Stimulated activated CD8-positive, alpha-beta memory T cell treated with anti-CD3 and anti-CD28 coated beads, Interleukin-12 subunit alpha, Interleukin-12 subunit beta, amount 100 ng/mL, for 4 hours (primary cell): ENCODE data around the gene NUDT16L1.

Experiments used
- DNase-seq: peaks from one replicate; pipeline ENCODE4 v3.0.0-alpha.2; 2020; ENCODE audit warnings: low read depth

Gene NUDT16L1

DNA sequence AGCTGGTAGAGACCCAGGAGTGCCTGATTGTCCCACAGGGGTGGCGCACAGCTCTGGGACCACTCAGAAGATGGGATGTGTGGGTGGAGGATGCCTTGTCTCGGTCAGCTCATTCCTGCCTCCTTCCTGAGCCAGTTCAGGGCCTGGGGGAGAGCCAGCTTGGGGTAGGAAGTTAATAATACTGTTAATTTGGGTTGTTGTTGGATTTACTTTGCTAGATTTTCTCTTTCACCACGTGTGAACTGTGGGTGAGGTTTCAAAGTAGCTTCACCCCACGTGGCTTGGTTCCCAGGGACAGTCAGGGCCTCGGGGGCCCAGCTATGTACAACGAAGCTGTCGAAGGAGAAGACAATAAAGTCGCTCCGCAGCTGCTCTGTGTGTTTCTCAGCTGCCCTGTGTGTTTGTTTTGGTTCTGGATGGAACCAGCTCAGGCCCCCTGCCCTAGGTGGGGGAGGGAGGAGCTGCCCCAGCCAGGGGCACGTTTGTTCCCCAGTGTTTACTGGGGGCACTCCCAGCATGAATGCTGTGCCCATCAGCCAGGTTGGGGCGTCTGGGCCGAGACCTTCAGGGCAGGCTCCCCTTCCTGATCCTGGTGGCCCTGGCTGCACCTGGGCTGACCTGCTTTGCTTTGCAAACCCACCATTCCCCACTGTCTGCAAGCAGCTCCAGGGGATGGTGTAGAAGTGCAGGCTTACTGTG lies 2.3 kb downstream of the NUDT16L1 start:
- DNase-seq, result no peak

DNA sequence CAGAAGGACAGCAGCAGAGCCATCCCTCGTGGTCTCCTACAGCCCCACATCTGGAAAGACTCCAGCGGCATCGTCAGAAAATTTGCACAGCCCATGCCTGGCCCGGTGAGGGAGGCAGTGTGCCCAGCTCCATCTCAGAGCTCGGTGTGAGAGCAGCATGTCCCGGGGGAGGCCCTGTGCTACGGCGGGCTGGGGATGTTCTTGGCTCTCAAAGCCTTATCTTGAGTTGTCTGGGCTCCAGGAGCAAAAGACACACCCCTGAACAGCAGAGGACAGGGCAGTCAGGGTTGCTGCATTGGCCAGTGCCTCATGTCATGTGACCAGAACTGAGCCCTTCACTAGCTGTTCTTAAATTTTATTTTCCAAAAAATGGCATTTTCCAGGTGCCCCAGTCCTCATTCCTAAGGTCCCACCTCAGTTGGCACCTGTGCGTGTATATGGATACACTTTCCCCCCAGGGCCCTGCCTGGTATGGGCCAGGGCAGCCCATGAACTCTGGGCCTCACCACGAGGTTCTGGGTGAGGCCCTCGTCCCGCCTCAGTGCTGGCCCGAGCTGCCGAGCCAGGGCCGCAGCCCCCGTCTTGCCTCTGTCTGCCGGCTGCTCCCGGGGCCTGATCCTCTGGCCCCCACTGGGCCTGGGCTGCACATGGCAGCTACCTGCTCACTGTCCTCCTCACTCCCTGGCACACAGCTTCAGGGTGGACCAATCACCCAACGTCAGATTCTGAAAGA lies 3.0 kb downstream of the NUDT16L1 start:
- DNase-seq, result no peak

GRCh38 chr16:4696905-4697847 lies 3.8 kb downstream of the NUDT16L1 start:
- DNase-seq, result no peak

- no peak for DNase-seq
Observed at GRCh38 chr16:4697848-4698291, 4.5 kb downstream of the NUDT16L1 start.

DNA sequence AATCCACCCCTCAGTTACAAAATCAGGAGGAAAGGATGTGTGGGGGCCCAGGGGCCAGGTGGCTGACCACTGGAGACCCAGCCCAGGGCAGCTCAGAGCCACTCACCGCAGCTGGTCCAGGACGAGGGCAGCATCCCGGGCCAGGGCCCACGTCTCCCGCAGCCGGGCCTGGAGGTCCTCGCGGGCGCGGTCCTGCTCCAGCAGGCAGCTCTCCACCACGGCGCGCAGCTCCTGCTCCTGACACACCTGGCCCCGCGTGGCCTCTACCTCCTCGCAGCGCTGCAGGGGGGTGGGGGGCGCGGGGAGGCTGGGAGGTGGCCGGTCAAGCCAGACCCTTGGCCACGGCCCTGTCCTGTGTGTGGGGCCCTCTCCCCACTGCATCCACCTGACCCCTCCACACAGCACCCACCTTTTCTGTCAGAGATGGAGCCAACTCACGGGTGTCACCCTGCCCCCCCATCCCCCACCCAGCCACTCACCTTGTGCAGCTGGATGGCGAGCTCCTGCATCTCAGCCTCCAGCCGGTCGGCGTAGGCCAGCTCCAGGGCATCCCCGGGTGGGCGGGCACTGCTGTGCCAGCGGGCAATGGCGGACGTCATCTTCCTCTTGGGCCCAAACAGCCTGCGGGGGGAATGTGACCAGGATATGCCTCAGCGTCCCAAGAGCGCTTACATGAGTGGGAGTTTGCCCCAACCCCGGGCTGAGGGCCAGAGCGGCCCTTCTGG lies 5.1 kb downstream of the NUDT16L1 start:
- no peak for DNase-seq

GRCh38 chr16:4699046-4699556 lies 5.7 kb downstream of the NUDT16L1 start:
- no peak for DNase-seq

DNA sequence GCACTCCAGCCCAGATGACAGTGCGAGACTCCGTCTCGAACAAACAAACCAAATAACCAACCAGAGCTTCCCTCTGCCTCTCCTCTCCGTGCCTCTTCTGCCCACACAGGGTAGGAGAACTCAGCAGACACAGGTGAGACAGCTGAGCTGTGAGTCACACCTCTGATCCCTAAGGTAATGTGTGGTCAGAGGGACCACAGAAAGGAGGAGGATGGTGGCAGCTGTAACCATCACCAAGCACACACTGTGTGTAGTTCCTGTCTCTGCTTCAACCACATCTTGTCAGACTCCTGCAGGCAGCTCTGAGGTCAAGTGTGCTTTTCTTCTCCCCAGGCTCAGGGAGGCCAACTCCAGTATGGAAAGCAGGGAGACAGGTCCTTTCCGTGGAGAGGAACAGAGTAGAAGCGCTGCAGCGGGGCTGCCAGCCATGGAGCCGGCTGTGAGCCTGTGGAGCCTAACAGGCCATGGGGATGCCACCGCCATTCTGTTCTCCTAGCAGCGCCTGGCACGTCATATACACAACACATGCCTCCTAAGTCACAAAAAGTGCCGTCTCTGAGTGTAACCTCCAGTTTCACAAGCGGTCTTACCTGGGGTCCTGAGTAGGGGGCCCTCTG lies 7.1 kb downstream of the NUDT16L1 start:
- no peak for DNase-seq

DNA sequence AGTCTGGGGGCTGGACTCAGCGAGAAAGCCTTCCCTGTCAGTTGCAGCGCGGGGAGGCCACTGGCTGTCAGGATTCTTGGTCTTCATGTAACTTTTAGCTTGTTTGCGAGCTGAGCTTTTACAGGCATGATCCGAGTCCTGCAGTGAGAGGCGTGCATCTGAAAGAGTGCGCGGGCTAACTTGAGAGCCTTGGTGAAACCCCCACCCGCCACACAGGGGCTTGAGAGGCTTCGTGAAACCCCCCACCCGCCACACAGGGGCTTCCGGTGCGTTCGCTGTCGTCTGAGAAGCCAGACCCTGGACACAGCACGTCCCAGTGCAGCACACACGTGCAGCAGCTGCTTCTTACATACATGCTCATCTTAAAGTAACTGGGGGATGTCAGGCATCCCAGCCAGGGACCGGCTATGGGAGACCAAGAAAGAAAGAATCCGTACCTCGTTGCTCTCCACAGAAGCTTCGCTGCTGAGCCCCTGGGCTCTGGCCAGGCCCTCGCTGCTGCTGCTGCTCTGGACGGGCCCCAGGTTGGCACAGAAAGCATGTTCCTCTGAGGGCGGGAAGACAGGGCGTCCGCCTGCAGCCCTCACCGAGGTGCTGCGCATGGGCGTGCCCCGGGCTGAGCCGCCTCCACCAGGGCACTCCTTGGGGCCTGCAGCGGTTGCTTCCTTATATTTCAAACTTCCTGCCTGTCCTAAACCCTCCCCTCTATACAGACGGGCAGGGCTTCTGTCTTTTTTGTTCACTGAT lies 7.8 kb downstream of the NUDT16L1 start:
- no peak for DNase-seq

GRCh38 chr16:4701791-4702465 lies 8.6 kb downstream of the NUDT16L1 start:
- no peak for DNase-seq

GRCh38 chr16:4702466-4702808 lies 9.1 kb downstream of the NUDT16L1 start:
- DNase-seq, result no peak

DNA sequence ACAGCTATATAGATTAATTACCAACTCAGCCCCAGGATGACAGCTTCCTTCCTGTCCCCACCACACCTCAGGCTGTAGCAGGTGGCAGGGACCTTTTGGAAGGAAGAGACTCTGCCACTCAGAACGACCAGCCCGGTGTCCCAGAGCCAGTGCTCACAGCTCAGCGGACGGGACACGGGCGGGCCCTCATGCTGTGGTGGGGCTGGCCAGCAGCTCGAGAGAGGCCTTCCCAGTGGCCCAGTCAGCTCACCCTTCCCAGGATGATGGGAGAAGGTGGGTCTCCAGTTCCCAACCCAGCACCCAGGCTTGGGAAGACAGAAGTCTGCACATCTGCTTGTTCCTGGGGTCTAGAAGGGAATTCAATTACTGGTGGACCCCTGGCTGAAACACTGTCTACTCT lies 10.5 kb downstream of the NUDT16L1 start:
- DNase-seq, result no peak

- DNase-seq, result no peak
Observed at GRCh38 chr16:4704491-4704890, 11.1 kb downstream of the NUDT16L1 start.

- DNase-seq, result no peak
Observed at GRCh38 chr16:4704913-4705312, 11.6 kb downstream of the NUDT16L1 start.

GRCh38 chr16:4706871-4707270 lies 13.5 kb downstream of the NUDT16L1 start:
- DNase-seq, result no peak

- DNase-seq, result no peak
Observed at GRCh38 chr16:4709481-4709880, 16.1 kb downstream of the NUDT16L1 start.

DNA sequence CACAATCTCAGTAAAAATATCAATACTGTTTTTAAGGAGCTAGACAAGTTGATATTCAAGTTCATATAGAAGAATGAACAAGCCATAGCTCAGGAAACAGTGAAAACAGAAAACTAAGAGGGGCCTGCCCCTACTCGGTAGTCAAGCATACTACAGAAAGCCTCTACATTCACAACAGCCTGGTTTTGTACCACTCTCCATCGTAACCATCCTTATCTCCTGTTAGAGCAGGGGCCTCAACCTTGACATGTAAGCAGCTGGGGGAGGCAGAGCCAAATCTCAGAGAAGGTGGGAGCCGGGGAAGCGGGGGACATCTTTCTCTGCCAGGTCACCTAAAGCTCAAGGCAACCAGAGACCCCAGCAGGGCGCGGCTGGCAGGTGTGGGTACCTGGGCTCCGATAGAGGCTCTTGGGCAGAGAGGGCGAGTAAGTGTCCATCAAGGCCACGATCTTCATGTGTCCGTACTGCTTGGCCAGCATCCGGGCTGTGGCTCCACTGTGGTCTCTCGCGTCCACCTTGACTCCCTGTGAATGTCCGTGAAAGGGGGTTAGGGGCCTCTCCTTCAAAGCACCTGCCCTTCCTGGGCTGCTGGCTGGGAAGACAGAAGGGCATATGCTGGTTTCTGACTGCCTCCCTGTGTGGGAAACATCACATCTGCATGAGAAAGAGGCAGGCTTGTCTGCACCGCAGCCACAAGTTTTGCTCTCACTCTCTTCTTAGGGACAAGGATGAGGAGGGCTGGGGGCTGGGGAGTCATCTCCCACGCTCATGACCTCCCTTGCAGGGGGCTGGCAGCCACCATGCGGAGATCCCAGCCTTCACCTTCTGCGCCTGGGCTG lies 20.5 kb downstream of the NUDT16L1 start:
- DNase-seq, result no peak

GRCh38 chr16:4714996-4715395 lies 21.6 kb downstream of the NUDT16L1 start:
- no peak for DNase-seq

DNA sequence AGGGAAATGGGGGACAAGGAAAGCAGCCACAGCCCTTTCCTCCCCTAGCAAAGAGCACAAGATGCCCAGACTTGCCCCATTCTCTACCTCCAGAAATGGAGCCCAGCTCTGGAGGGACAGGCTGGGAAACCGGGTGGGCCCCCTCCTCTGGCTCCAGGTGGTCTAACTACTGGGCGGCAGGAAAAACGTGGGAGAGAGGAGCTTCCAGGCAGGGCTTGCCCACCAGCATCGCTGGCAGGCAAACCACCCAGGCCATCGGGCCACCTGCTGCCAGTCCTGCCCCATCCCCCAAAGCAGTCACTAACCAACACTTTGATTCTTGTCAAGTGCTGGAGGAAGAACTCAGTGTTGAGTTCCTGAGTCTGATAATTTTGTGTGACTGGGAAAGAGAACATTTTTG lies 25.1 kb downstream of the NUDT16L1 start:
- DNase-seq, result no peak
